ENCODE measurements around the gene SART1.
A peak's percentile ranks its signal among the peaks of the same experiment; 100 is the strongest.
"Not testable (repeated sequence)": the region's sequence is repeated elsewhere in the genome, so short reads cannot be mapped to it uniquely, and the experiment has no call there.

SART1 gene

DNA sequence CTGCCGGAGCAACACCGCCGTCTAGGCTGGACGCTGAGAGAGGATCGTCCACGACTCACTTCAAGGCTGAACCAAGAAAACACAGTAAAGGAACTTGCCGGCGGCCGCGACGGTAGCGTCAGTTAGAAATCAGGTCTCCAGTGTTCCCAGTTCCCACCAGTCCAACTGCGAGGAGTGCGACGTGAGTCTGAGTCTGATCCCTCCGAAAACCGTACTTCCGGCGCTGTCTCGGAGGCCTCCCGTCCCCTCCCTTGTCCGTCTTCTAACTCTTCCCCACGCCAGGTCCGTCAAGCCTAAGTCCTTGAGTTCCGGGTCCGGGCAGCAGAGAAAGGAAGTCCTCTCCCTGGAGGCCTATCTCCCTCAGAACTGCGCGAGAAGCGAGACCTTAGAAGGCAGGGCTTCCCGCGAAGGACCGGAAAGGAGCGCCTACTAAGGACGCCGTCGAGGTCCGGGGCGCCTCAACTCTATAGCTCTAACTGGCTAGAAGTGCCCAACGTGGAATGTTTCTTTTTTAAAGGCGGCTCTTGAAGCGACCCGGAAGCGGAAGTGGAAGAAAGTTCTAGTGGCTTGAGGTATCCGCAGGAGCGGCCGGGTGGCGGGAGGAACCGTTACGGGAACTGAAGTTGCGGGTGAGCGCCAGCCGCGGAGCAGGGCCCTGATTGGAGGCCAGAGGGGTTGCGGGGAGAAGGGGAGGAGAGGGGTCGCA, 40.6 kb downstream of the SART1 start, which contains the start of the genes BANF1 and EIF1AD:
Gene BANF1 (plus strand): TSS at position 562 of the 706 bp plus-strand sequence. CDS start 748 bp downstream, outside the sequence.
Gene EIF1AD (minus strand): TSS at position 216 of the 706 bp plus-strand sequence. CDS start 1,768 bp downstream, outside the sequence.
- DNase-seq (ENCODE audit: low read depth, low spot score), result peak; percentile 98

DNA sequence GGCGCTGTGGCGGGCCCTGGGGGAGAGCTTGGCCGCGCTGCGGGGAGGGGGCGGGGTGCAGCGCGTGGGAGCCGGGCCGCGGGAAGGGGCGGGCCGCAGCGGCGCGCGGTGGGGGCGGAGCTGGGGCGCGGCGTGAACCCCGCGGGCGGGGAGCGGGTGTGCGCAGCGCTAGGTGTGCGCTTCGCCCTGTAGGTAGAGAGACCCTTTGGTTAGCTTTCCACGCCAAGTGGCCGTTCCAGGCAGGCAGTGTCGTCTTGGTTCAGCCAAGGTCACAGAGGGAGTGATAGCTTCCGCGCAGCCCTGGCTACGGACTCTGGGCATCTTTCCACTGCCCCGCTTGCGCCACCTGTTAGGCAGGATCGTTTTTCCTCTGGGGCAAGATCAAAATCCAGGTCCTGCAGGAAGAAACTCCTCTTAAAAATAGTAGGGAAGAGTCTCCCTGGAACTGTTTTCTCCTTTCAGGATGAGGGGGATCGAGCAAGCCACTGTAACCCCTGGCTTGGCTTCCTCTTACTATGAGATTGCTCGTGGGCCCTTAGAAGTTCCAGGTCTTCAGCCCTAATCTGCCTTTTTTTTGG, 41.2 kb downstream of the SART1 start:
- DNase-seq (ENCODE audit: low read depth, low spot score), result peak; percentile 75

DNA sequence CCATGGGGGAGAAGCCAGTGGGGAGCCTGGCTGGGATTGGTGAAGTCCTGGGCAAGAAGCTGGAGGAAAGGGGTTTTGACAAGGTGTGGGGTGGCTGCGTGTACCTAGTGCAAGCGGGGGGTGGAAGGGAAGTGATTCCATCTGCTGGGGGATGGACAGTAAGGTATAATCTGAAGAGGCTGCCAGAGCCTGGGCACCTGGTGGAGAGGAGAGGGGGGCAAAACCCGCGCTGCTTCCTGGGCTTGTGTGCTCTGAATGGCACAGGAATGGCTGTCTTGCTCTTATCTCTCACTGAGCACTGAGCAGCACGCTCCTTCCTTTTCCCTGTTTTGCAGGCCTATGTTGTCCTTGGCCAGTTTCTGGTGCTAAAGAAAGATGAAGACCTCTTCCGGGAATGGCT, 41.8 kb downstream of the SART1 start:
- no peak for DNase-seq (ENCODE audit: low read depth, low spot score)

DNA sequence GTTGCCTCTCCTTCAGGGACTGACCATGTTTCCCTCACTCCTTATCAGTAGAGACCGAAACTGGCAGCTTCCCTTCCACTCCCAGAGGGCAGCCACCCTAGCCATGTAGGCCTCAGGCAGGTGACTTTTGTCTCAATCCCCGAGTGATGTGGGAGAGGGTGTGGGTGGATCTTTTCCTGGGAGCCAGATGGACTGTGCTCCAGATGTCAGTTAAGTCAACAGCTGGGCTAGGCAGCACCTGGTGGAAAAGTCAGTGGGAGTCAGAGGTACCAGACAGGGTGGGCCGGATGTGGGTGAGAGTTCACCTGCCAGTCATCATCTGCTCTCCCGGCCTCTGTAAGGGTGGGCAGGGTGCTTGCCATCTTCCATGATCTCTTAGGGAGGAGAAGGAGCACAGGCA, 42.7 kb downstream of the SART1 start:
- no peak for DNase-seq (ENCODE audit: low read depth, low spot score)

DNA sequence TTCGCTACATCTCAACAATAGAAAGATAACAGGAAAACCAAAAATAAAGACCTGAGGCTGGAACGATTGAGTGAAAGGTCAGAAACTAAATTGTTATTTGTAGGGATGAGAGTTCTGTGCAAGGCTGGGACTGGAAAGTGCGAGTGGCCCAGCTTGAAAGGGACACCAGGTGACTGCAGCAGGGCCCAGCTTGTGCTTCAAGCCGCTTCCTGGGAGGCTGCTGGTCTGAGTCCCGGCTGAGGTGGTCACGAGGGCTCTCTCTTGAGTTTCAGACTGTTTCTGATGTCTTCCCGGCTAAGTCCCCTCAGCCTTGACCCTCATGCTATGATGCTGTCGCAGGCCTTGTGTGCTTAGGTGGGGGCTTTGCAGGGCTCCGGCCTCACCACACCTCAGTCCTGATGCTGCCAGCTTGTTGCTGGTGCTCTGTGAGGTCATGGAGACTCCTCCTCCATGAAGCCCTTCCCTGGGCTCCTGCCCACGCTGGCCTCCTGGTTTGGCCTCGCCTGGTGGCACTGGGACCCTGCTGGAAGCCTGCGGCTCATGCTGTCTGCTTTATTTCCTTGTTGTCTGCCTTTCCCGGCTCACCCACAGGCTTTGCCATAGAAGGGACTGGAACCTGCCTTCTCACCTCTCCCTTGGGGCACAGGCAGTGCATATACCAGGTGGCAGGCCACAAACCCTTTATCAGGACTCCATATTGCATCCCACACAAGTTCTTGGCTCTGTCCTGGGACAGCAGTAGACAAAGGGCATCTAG, 44.8 kb downstream of the SART1 start:
- DNase-seq (ENCODE audit: low read depth, low spot score), result no peak

DNA sequence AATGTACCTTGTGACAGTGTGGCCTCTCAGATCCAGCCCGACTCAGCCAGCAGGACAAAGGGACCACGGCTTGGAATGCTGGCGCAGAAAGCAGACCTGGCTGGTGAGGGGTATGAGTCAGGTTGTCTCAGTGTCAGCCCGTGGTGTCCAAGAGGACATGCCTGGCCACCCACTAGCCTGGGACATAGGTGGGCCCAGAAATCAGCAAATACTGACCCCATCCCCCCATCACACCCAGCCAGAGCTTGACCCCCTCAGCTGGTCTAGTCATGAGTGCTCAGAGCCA, 45.3 kb downstream of the SART1 start:
- no peak for DNase-seq (ENCODE audit: low read depth, low spot score)

DNA sequence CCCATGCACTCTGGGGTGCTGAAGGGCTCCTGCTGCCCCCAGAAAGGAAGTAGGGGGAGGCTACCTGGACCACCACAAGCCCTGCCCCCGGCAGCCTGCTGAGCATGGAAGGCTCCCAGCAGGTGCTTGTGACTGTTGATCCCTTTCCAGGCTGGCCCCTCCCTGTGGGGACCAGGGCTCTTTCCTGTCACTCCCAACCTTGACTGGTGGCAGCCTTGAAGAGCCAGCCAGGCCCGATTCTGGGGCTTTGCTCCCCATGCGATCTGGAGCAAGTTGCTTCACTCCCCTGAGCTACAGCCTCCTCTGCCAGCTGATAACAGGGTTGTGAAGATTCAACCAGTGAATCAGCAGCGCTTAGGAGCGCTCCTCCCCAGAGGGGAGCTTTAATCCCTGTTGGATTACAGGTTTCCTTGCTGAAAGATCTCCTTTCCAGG, 45.7 kb downstream of the SART1 start:
- DNase-seq (ENCODE audit: low read depth, low spot score), result no peak

DNA sequence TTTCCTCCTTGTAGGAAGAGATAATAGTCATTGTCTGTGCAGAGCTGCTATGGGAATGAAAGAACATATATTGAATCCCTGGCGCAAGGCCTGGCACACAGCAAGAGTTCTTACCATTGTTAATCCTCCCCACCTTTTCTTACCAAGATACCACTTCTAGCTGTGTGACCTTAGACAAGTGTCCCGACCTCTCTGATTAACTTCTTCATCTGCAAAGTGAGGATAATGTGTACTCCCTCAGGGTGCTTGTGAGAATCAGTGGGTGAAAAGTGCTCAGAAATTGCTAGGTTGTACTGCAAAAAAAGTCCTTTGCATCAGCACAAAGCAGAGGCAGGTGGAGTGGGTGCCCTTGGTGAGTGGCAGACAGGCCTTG, 46.5 kb downstream of the SART1 start:
- DNase-seq (ENCODE audit: low read depth, low spot score), result no peak

DNA sequence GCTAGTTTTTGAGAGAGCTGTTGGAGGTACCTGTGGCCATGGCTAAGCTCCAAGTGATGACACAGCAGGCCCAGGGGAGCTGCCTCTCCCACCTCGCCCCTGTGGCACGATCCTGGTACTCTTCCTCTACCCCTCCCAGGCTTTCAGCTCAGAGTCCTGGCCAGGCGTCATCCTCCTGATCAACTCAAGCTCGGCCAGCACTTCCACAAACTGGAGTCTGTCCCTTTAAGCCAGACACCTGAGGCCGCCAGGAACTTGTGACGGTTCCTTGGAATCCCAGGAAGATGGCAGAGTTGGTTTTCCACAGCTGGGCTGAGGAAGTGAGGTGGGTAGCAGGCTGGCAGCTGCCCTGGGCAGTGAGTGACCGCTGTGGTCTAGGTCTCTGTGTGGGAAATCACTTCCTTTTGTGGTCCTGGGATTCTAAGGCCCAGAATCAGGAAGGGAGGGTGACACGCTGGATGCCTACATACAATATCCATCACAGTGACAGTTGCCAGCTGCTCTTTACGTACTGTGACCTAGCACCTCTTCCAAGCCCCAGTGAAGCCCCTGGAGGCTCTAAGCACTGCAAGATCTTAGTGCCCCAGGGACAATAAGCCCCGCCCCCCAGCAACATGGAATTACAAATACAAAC, 47.1 kb downstream of the SART1 start:
- DNase-seq (ENCODE audit: low read depth, low spot score), result no peak

DNA sequence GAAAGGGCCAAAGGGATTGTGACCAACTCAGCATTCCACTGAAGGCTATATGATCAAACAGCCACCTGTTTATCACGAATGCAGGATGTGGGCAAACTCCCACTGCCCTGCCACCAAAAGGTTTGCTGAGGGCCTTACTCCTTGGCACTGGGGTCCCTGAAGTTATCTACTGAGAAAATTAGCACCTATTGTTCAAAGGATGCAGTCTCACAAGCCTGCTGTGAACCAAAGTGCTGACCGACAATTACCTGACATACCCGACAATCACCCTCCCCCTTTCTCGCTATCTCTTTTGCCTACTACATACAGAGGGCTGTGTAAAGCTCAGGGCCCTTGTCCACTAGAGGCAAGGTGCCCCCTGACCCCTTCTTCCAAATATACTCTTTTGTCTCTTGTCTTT, 48.5 kb downstream of the SART1 start:
- not testable (repeated sequence) for DNase-seq (ENCODE audit: low read depth, low spot score)

DNA sequence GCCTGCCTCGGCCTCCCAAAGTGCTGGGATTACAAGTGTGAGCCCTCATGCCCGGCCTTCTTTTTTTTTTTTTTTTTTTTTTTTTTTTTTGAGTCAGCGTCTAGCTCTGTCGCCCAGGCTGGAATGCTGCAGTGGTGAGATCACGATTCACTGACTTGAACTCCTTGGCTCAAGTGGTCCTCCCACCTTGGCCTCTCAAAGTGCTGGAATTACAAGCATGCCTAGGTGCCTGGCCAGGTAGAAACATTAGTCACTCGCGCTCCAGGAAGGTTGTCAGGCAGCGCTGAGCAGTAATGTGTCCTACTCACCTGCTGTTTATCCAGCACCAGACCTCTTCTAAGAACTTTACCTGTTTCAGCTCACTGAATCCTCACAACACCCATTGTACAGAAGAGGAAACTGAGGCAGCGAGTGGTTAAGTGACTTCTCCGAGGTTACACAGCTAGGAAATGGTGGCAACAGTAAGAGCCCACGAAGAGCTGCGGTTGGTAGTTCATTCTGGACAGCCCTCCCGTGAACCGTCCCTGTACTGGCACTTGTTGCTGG, 49.8 kb downstream of the SART1 start:
- DNase-seq (ENCODE audit: low read depth, low spot score), result peak; percentile 77

DNA sequence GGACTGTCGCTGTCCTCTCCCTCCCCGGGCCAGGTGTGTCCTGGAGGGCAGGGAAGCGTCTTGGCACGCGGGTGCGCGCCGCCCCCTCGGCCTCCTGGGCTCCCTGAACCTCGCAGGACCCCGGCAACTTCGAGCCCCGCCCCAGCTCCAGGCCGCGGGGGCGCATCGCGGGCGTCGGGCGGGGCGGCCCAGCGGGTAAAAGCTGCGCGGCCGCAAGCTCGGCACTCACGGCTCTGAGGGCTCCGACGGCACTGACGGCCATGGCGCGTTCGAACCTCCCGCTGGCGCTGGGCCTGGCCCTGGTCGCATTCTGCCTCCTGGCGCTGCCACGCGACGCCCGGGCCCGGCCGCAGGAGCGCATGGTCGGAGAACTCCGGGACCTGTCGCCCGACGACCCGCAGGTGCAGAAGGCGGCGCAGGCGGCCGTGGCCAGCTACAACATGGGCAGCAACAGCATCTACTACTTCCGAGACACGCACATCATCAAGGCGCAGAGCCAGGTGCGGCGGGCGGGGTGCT, 50.3 kb downstream of the SART1 start, which contains the start of gene CST6:
Gene CST6 (plus strand): TSS at position 224 of the 519 bp plus-strand sequence. CDS start 37 bp downstream, at position 261.
- no peak for DNase-seq (ENCODE audit: low read depth, low spot score)

DNA sequence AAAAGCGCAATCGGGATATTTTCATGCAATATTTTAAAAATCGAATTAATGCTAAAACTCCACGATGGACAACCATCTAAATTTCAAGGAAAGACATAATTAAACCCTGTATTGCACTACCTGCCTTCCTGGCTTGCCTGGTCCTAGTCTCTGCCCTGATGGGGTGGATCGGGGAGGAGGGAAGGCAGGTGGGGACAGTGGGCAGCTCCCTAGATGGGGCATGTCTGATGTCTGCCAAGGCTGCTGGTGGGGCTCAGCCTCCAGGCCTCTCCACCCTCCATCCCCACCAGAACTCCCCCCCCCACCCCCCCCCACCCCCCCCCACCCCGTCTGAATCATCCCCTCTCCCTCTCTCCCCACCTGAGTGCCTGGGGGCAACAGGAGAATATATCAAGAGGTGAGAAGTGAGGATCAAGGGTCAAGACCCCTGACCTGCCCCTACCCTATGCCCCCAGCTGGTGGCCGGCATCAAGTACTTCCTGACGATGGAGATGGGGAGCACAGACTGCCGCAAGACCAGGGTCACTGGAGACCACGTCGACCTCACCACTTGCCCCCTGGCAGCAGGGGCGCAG, 50.9 kb downstream of the SART1 start:
- no peak for DNase-seq (ENCODE audit: low read depth, low spot score)

DNA sequence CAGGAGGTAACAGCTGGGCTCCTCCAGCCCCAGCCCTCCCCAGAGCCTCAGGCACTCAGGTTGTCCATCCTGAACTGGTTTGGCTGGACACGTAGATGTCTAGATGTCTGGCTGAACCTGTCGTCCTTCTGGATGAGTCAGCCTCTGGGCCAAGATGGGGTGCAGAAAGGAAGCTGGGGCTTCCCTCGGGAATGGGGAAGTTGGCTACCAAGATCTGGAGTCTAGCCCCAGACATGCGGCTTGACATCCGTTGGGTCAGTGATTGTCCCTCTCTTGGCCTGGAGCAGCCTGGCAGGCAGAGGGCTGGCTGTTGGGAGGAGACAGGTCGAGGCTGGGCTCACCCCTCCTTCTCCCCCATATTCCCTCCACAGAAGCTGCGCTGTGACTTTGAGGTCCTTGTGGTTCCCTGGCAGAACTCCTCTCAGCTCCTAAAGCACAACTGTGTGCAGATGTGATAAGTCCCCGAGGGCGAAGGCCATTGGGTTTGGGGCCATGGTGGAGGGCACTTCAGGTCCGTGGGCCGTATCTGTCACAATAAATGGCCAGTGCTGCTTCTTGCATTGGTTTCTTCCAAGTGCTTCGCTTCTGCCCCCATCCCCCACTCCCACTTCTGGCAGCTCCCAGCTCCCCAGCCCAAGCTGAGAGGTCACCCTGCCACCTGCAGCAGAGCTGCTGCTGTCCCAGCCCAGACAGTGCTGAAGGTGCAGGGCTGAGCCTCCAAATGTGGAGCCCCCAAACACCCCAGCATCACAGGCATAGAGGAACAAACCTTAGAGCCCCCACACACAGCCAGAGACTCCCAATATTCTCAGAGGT, 51.6 kb downstream of the SART1 start:
- DNase-seq (ENCODE audit: low read depth, low spot score), result no peak

DNA sequence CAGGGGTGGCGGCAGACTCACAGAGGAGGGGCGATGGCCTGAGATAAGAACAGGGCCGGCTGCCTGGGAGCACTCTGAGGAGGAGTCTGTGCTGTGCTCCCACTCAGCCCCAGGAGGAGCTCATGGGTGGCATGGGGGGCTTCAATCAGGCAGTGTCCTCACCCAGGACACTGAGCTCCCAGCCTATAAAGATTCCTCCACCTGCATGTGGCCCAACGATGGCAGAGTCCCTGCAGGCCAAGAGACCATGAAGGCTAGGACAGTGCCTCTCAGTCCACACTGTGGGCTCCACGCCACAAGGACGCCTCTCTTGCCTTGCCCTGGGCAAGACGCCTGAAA, 52.2 kb downstream of the SART1 start:
- no peak for DNase-seq (ENCODE audit: low read depth, low spot score)

DNA sequence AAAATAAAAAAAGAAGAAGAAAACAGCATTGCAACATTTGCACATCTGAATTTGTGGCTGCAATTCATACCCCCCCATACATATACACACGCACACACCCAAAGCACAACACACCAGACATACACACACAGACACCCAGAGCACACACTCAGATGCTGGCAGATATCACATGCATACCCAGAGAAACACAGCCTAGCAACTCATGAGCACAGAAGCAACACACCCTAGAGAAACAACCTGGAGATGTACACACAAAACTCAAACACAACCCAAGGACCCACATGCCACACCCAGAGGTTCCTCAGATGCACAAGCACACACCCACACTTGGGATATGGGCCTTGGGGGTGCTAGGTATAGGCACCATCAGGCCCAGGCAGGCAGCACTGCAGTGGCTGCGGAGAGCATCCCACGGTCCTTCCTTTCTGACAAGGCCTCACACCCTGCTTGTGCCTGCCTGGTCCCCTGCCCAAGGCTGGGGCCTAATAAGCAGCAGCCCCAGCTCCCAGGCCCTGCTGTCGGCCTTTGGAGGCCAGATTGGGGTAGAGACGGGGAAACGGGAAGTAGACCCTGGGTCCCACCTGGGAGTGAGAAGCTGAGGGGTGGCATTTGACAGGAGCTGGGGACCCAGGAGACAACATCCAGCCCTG, 53.4 kb downstream of the SART1 start:
- DNase-seq (ENCODE audit: low read depth, low spot score), result no peak

DNA sequence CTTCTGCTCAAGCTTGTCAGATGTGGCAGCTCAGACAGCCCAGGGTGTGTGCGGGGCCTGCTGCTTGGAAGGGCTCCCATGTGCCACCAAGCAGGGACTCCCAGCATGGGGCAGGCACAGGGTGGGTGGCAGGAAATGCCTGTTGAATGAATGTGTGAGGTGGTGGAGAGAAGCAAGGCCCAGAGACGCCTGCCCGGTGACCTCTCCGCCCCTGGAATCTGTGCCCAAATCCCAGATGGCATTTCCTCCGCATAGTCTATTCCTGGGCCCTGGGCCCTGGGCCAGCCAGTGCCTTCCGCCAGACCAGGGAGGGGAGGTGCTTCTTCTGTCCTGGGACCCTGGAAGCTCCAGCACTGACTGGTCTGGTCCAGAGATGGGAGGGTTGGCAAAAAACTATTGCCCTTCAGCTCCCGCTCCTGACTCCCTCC, 53.9 kb downstream of the SART1 start:
- DNase-seq (ENCODE audit: low read depth, low spot score), result peak; percentile 55

DNA sequence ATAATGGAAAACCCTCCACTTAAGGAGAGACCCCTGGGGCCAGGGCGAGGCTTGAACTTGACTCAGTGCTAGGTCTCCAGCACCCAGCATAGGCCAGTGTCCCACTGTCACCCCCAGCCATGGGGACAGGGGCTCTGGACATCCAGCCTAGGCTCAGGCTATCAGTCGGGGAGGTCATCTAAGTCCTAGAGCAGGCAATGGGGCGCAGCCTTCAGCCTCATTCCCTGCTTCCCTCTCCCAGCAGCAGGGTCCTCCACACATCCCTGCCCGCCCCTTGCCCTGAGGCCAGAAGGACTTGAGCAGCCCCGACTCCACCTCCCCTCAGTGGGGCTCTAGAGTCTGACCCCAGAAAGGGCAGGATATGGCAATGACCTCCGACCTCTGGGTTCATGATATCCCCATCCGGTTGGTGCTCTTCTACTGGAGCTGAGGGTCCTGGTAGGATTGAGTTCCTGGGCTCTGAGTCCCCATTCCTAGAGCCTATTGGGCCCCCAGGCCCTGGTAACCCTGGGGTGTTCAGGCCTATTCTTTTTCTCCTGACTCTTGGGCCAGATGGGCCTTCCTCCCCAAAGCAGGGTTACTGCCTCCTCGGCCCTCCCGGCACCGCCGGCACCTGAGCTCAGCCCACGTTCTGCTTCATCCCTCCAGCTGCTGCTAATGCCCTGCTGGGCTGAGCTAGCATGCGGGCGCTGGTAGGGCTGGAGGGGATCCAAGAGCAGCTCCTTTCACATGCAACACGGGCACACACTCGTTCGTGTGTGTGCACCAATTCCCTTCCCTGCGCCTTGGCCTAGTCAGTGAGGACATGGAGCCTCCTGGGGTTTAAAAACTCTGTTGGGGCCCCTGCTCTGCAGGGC, 54.6 kb downstream of the SART1 start:
- DNase-seq (ENCODE audit: low read depth, low spot score), result peak; percentile 47

DNA sequence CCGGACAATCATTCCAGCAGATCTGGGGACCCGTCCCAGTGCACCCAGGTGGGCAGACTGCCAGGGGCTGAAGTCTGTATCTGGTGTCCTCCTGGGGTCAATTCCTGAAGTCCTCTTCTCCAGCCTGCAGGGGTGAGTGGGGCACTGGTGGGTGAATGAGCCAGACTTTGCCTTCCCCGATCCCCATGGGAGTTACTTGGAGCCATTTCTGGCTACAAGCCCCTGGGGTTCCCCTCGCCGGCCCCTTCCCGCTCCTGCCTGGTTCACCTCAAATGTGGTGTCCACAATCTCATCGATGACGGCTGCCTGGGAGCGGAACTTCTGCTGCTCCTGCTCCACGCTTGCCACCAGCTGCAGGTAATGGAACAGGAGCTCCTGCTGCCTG, 55.3 kb downstream of the SART1 start:
- DNase-seq (ENCODE audit: low read depth, low spot score), result no peak

Measured in astrocyte of the hippocampus (primary cell).